ENCODE measurements around the gene CDCA8.
A peak's percentile ranks its signal among the peaks of the same experiment; 100 is the strongest.
"Not testable (repeated sequence)": the region's sequence is repeated elsewhere in the genome, so short reads cannot be mapped to it uniquely, and the experiment has no call there.

Gene CDCA8

GRCh38 chr1:37673920-37674319 is 18.4 kb upstream of the CDCA8 start:
- DNase-seq = peak; percentile 90

- no peak for DNase-seq
Observed at GRCh38 chr1:37676281-37677142, 15.8 kb upstream of the CDCA8 start.

- DNase-seq = no peak
Observed at GRCh38 chr1:37677143-37677439, 15.2 kb upstream of the CDCA8 start.

- no peak for DNase-seq
Observed at GRCh38 chr1:37677808-37678207, 14.5 kb upstream of the CDCA8 start.

GRCh38 chr1:37680933-37681332 is 11.4 kb upstream of the CDCA8 start:
- no peak for DNase-seq

GRCh38 chr1:37682334-37682987 is 9.9 kb upstream of the CDCA8 start:
- DNase-seq = peak; percentile 67

- not testable (repeated sequence) for DNase-seq
Observed at GRCh38 chr1:37684182-37684581, 8.1 kb upstream of the CDCA8 start.

- no peak for DNase-seq
Observed at GRCh38 chr1:37685722-37686121, 6.6 kb upstream of the CDCA8 start.

- DNase-seq = not testable (repeated sequence)
Observed at GRCh38 chr1:37687764-37688163, 4.6 kb upstream of the CDCA8 start.

- no peak for DNase-seq
Observed at GRCh38 chr1:37688926-37689325, 3.4 kb upstream of the CDCA8 start.

- DNase-seq = peak; percentile 3
Observed at GRCh38 chr1:37691497-37692077, 729 bp upstream of the CDCA8 start.

- no peak for DNase-seq
Observed at GRCh38 chr1:37692834-37693175, 489 bp downstream of the CDCA8 start.

GRCh38 chr1:37697090-37697489 is 4.8 kb downstream of the CDCA8 start:
- DNase-seq = no peak

GRCh38 chr1:37697737-37698136 is 5.4 kb downstream of the CDCA8 start:
- DNase-seq = no peak

GRCh38 chr1:37699147-37699546 is 6.8 kb downstream of the CDCA8 start:
- DNase-seq = no peak

GRCh38 chr1:37701051-37701450 is 8.7 kb downstream of the CDCA8 start:
- DNase-seq = no peak

GRCh38 chr1:37703061-37703460 is 10.7 kb downstream of the CDCA8 start:
- DNase-seq = no peak

- DNase-seq = no peak
Observed at GRCh38 chr1:37704966-37705365, 12.7 kb downstream of the CDCA8 start.

- no peak for DNase-seq
Observed at GRCh38 chr1:37705399-37705798, 13.1 kb downstream of the CDCA8 start.

- no peak for DNase-seq
Observed at GRCh38 chr1:37708471-37708870, 16.2 kb downstream of the CDCA8 start.

- no peak for DNase-seq
Observed at GRCh38 chr1:37714226-37714625, 21.9 kb downstream of the CDCA8 start.

- DNase-seq = no peak
Observed at GRCh38 chr1:37714689-37715088, 22.4 kb downstream of the CDCA8 start.

GRCh38 chr1:37716321-37716720 is 24.0 kb downstream of the CDCA8 start:
- no peak for DNase-seq

- no peak for DNase-seq
Observed at GRCh38 chr1:37717631-37718030, 25.3 kb downstream of the CDCA8 start.
